CD4-positive, alpha-beta T cell (primary cell): ENCODE measurements around the gene ZFYVE19. TPM values are rescaled to one million over a fixed set of nuclear protein-coding genes. Genes with fewer than 3 reads are reported as not detected.

Source experiments
- ATAC-seq: fragments of 200-7000 bp; cut with Tn5 transposase; one replicate; pipeline ENCODE4 v1.10.0; 2022; ENCODE audit warnings: mild to moderate bottlenecking; ENCODE audit not compliant: poor library complexity
- CTCF ChIA-PET: fragments of 350-600 bp; sonication (Branson Sonifier 250); formaldehyde crosslinking; loops from one replicate; lab custom pipeline; 2021; ENCODE audit warnings: antibody characterized with exemption, inconsistent platforms; lab: Charles Lee
- POLR2A ChIA-PET: fragments of 350-600 bp; sonication (Branson Sonifier 250); formaldehyde crosslinking; loops from one replicate; lab custom pipeline; 2021; ENCODE audit warnings: antibody characterized with exemption, inconsistent platforms; lab: Charles Lee
- DNase-seq, 14 experiments: peaks; one replicate each; pipeline ENCODE4 v3.0.0-alpha.2; 2013 to 2020; ENCODE audit warnings: mixed read lengths in 2 of 14
- H3K27ac ChIP-seq, 2 donors: one replicate each; pipeline versions ENCODE4 v1.5.1 to v1.7.0; 2013; ENCODE audit warnings: low read length in 2 of 2, low read depth in 1 of 2, mild to moderate bottlenecking in 1 of 2
- H3K27me3 ChIP-seq, 2 experiments: 1 replicate in 1 of 2; 2 replicates in 1 of 2; pipeline versions ENCODE4 v1.6.1 to v1.7.0; 2013; ENCODE audit warnings: low read length in 2 of 2, control low read depth in 1 of 2, mild to moderate bottlenecking in 1 of 2, moderate library complexity in 1 of 2; ENCODE audit not compliant: insufficient read depth in 2 of 2, control insufficient read depth in 1 of 2
- H3K36me3 ChIP-seq: one replicate; pipeline ENCODE4 v1.6.1; 2013; ENCODE audit warnings: low read length, control low read depth; ENCODE audit not compliant: insufficient read depth
- H3K4me1 ChIP-seq: one replicate; pipeline ENCODE4 v1.6.1; 2013; ENCODE audit warnings: low read length, control low read depth; ENCODE audit not compliant: insufficient read depth
- H3K4me3 ChIP-seq: one replicate; pipeline ENCODE4 v1.5.1; 2013; ENCODE audit warnings: mild to moderate bottlenecking, low read length, moderate library complexity
- H3K9me3 ChIP-seq, 2 experiments: 1 replicate in 1 of 2; 2 replicates in 1 of 2; pipeline versions ENCODE4 v1.6.1 to v1.7.0; 2013; ENCODE audit warnings: low read length in 2 of 2, mild to moderate bottlenecking in 2 of 2, control low read depth in 1 of 2, moderate library complexity in 1 of 2; ENCODE audit not compliant: control insufficient read depth in 1 of 2, insufficient read depth in 1 of 2
- H3K27ac Mint-ChIP-seq: one replicate; pipeline ENCODE4 v1.8.0; 2020; ENCODE audit warnings: mixed read lengths
- H3K27me3 Mint-ChIP-seq: one replicate; pipeline ENCODE4 v1.8.0; 2021; ENCODE audit warnings: mixed read lengths
- H3K36me3 Mint-ChIP-seq: one replicate; pipeline ENCODE4 v1.8.0; 2021; ENCODE audit warnings: low read depth, mixed read lengths
- H3K4me1 Mint-ChIP-seq: one replicate; pipeline ENCODE4 v1.8.0; 2021; ENCODE audit warnings: low read depth, mixed read lengths
- H3K4me3 Mint-ChIP-seq: one replicate; pipeline ENCODE4 v1.8.0; 2020; ENCODE audit warnings: mild to moderate bottlenecking, mixed read lengths
- H3K9me3 Mint-ChIP-seq: one replicate; pipeline ENCODE4 v1.8.0; 2020; ENCODE audit warnings: mixed read lengths
- CTCF ChIP-seq: fragments of 200-600 bp; IDR thresholded peaks from one replicate; pipeline ENCODE4 v1.8.0; 2022; ENCODE audit warnings: antibody characterized with exemption, mild to moderate bottlenecking
- intact Hi-C, 2 experiments: fragments of 100-400 bp; cut with DNase I in 1 of 2; cut with micrococcal nuclease in 1 of 2; formaldehyde crosslinking; loops; one replicate each; pipeline versions ENCODE4 v1.15.1 to v1.9.0; 2023 to 2025; cut with DNase I, micrococcal nuclease
- total RNA-seq, 174 experiments: library from RNA in 2 of 174; stranded (reverse) in 2 of 174; gene quantifications; one replicate each; pipeline ENCODE4 v1.2.3 and lab custom pipeline; 2021 to 2026

Gene ZFYVE19
- total RNA-seq, 2 experiments from 2014 or later = 12.0 to 13.0 TPM

DNA sequence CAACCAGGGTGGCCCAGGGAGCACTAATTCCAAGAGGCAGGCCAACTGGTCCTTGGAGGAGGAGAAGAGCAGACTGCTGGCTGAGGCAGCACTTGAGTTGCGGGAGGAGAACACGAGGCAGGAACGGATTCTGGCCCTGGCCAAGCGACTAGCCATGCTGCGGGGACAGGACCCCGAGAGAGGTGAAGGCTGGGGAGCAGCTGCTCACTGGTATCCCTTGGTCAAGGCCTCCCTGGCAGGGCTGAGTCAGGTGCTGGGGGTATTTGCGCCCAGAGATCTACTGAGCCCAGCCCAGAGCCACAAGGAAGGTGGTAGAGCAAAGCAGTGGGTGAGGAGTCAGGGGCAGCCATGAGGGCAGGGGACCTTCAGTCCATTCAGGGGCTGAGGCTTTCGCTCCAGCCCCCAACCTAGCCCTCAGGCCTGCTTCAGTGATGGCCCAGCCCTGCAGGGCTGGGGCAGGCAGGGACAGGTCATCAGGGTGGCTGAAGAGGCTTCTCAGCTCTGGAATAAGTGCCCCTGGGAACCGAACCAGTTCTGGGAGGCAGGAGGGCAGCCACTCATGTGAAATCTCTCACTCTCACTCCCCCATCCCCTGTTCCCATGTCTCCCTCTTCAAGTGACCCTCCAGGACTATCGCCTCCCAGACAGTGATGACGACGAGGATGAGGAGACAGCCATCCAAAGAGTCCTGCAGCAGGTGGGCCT is 6.0 kb downstream of the ZFYVE19 start:
- Histone ChIP-seq H3K27ac (no peak overlapping the region), H3K4me3 (no peak overlapping the region), H3K4me1 (peaks cover 12% of the 10 kb centered on the region), H3K36me3 (peaks cover 45% of the 10 kb centered on the region), H3K27me3 (no peaks in the 10 kb centered on the region), H3K9me3 (no peaks in the 10 kb centered on the region)
- CTCF ChIA-PET = no interaction called here
- no peaks in the 10 kb centered on the region for H3K27me3 Mint-ChIP-seq
- ATAC-seq (no peak), DNase-seq (no peak)
- H3K27ac Mint-ChIP-seq = no peak overlapping the region
- H3K9me3 Mint-ChIP-seq = no peaks in the 10 kb centered on the region
- POLR2A ChIA-PET = no interaction called here
- no peak overlapping the region for H3K4me3 Mint-ChIP-seq
- intact Hi-C loops = no loop called here
- peaks cover 39% of the 10 kb centered on the region for H3K36me3 Mint-ChIP-seq
- peaks cover 9% of the 10 kb centered on the region for H3K4me1 Mint-ChIP-seq
- TF ChIP-seq CTCF = no peak

- ChIA-PET CTCF (no interaction called here), POLR2A (no interaction called here)
- H3K4me3 ChIP-seq = no peak overlapping the region
- no peaks in the 10 kb centered on the region for H3K9me3 Mint-ChIP-seq
- DNase-seq (no peak), ATAC-seq (no peak)
- peaks cover 39% of the 10 kb centered on the region for H3K36me3 Mint-ChIP-seq
- no peaks in the 10 kb centered on the region for H3K4me1 ChIP-seq
- no peaks in the 10 kb centered on the region for H3K27me3 ChIP-seq
- H3K27me3 Mint-ChIP-seq = no peaks in the 10 kb centered on the region
- no peak for TF ChIP-seq CTCF
- intact Hi-C loops = no loop called here
- H3K4me1 Mint-ChIP-seq = no peaks in the 10 kb centered on the region
- H3K27ac Mint-ChIP-seq = no peak overlapping the region
- no peak overlapping the region for H3K4me3 Mint-ChIP-seq
- H3K27ac ChIP-seq = no peak overlapping the region
- peaks cover 40% of the 10 kb centered on the region for H3K36me3 ChIP-seq
- H3K9me3 ChIP-seq = no peaks in the 10 kb centered on the region
These were observed 8.3 kb downstream of the ZFYVE19 start for GRCh38 chr15:40815042-40815698.

- H3K4me3 ChIP-seq = no peak overlapping the region
- no peak overlapping the region for H3K4me3 Mint-ChIP-seq
- no peaks in the 10 kb centered on the region for H3K4me1 ChIP-seq
- ATAC-seq = no peak
- H3K9me3 ChIP-seq = no peaks in the 10 kb centered on the region
- ChIA-PET CTCF (interaction anchor here (0.6 kb wide), 1 partner anchor 24 kb away, joined by 3 read pairs; no protein-coding TSS in a partner anchor), POLR2A (no interaction called here)
- no peaks in the 10 kb centered on the region for H3K4me1 Mint-ChIP-seq
- no peak overlapping the region for H3K27ac Mint-ChIP-seq
- no peaks in the 10 kb centered on the region for H3K9me3 Mint-ChIP-seq
- no peak for DNase-seq
- no peak for TF ChIP-seq CTCF
- peaks cover 8% of the 10 kb centered on the region for H3K27me3 Mint-ChIP-seq
- peaks cover 9% of the 10 kb centered on the region for H3K36me3 ChIP-seq
- peaks cover 19% of the 10 kb centered on the region for H3K36me3 Mint-ChIP-seq
- intact Hi-C loops = no loop called here
- no peaks in the 10 kb centered on the region for H3K27me3 ChIP-seq
- H3K27ac ChIP-seq = no peak overlapping the region
These were observed 12.2 kb downstream of the ZFYVE19 start for GRCh38 chr15:40819048-40819447.
